ENCODE measurements around the gene SCYGR6.
"Not testable (repeated sequence)": the region's sequence is repeated elsewhere in the genome, so short reads cannot be mapped to it uniquely, and the experiment has no call there.

The SCYGR6 gene

GRCh38 chr2:227766373-227766883 lies 41.9 kb upstream of the SCYGR6 start:
- H2BK15ac ChIP-seq (replicated peaks; ENCODE audit: low read depth), result no peak overlapping the region
- no peak overlapping the region for H3K4me2 ChIP-seq (ENCODE audit: low read length)
- H3K18ac ChIP-seq (ENCODE audit: low read length), result no peak overlapping the region
- H3K79me1 ChIP-seq (ENCODE audit: low read length), result no peaks in the 10 kb centered on the region
- no peaks in the 10 kb centered on the region for H3K79me2 ChIP-seq (ENCODE audit: control insufficient read depth, insufficient read depth, low read length)
- no peak overlapping the region for H2BK120ac ChIP-seq (ENCODE audit: low read depth, low read length)
- no peak overlapping the region for H3K4ac ChIP-seq (ENCODE audit: low read depth, low read length)
- H3K23ac ChIP-seq (ENCODE audit: low read length), result no peak overlapping the region
- no peak overlapping the region for H3K56ac ChIP-seq (ENCODE audit: low read length)
- no peaks in the 10 kb centered on the region for H3K4me1 ChIP-seq (ENCODE audit: control insufficient read depth, low read depth, low read length)
- no peak overlapping the region for H2BK5ac ChIP-seq (ENCODE audit: low read length)
- H4K5ac ChIP-seq (ENCODE audit: low read length), result no peak overlapping the region
- WGBS (ENCODE audit: extremely low coverage, insufficient coverage, low lambda C conversion rate), result no CpG with 5 or more reads among the region's 11 CpGs
- H3K4me3 ChIP-seq (ENCODE audit: low read length), result no peak overlapping the region
- no peaks in the 10 kb centered on the region for H3K36me3 ChIP-seq (ENCODE audit: control insufficient read depth, insufficient read depth, low read length)
- H3K27ac ChIP-seq (ENCODE audit: low read depth, low read length), result no peak overlapping the region
- DNase-seq, result peak; percentile 86
- H3K9ac ChIP-seq (ENCODE audit: low read length), result no peak overlapping the region
- H2AK5ac ChIP-seq (ENCODE audit: low read length), result no peak overlapping the region
- H4K8ac ChIP-seq (ENCODE audit: low read depth, low read length), result no peak overlapping the region
- H3K27me3 ChIP-seq (ENCODE audit: insufficient read depth, low read length, poor library complexity), result no peaks in the 10 kb centered on the region

- no peaks in the 10 kb centered on the region for H3K27me3 ChIP-seq (ENCODE audit: insufficient read depth, low read length, poor library complexity)
- H3K27ac ChIP-seq (ENCODE audit: low read depth, low read length), result no peak overlapping the region
- no peak overlapping the region for H3K18ac ChIP-seq (ENCODE audit: low read length)
- H3K36me3 ChIP-seq (ENCODE audit: control insufficient read depth, insufficient read depth, low read length), result no peaks in the 10 kb centered on the region
- no peak for DNase-seq
- no peak overlapping the region for H4K8ac ChIP-seq (ENCODE audit: low read depth, low read length)
- H3K9ac ChIP-seq (ENCODE audit: low read length), result no peak overlapping the region
- H3K4me3 ChIP-seq (ENCODE audit: low read length), result no peak overlapping the region
- H2BK120ac ChIP-seq (ENCODE audit: low read depth, low read length), result no peak overlapping the region
- no peak overlapping the region for H3K56ac ChIP-seq (ENCODE audit: low read length)
- H3K4me2 ChIP-seq (ENCODE audit: low read length), result no peak overlapping the region
- H2BK5ac ChIP-seq (ENCODE audit: low read length), result no peak overlapping the region
- H2BK15ac ChIP-seq (replicated peaks; ENCODE audit: low read depth), result no peak overlapping the region
- no peak overlapping the region for H4K5ac ChIP-seq (ENCODE audit: low read length)
- no peak overlapping the region for H2AK5ac ChIP-seq (ENCODE audit: low read length)
- H3K79me2 ChIP-seq (ENCODE audit: control insufficient read depth, insufficient read depth, low read length), result no peaks in the 10 kb centered on the region
- H3K4me1 ChIP-seq (ENCODE audit: control insufficient read depth, low read depth, low read length), result no peaks in the 10 kb centered on the region
- H3K4ac ChIP-seq (ENCODE audit: low read depth, low read length), result no peak overlapping the region
- no CpG with 5 or more reads among the region's 4 CpGs for WGBS (ENCODE audit: extremely low coverage, insufficient coverage, low lambda C conversion rate)
- H3K79me1 ChIP-seq (ENCODE audit: low read length), result no peaks in the 10 kb centered on the region
- H3K23ac ChIP-seq (ENCODE audit: low read length), result no peak overlapping the region
These were observed 41.3 kb upstream of the SCYGR6 start for GRCh38 chr2:227765788-227766372.

- Histone ChIP-seq H3K4me3 (ENCODE audit: low read length) (no peak overlapping the region), H3K27me3 (ENCODE audit: insufficient read depth, low read length, poor library complexity) (no peaks in the 10 kb centered on the region), H2AK5ac (ENCODE audit: low read length) (no peak overlapping the region), H3K23ac (ENCODE audit: low read length) (no peak overlapping the region), H2BK15ac (replicated peaks; ENCODE audit: low read depth) (no peak overlapping the region), H3K18ac (ENCODE audit: low read length) (no peak overlapping the region), H3K79me1 (ENCODE audit: low read length) (no peaks in the 10 kb centered on the region), H4K5ac (ENCODE audit: low read length) (no peak overlapping the region), H3K4me1 (ENCODE audit: control insufficient read depth, low read depth, low read length) (no peaks in the 10 kb centered on the region), H3K4ac (ENCODE audit: low read depth, low read length) (no peak overlapping the region), H3K56ac (ENCODE audit: low read length) (no peak overlapping the region), H3K36me3 (ENCODE audit: control insufficient read depth, insufficient read depth, low read length) (no peaks in the 10 kb centered on the region), H3K79me2 (ENCODE audit: control insufficient read depth, insufficient read depth, low read length) (no peaks in the 10 kb centered on the region), H3K4me2 (ENCODE audit: low read length) (no peak overlapping the region), H3K27ac (ENCODE audit: low read depth, low read length) (no peak overlapping the region), H2BK120ac (ENCODE audit: low read depth, low read length) (no peak overlapping the region), H2BK5ac (ENCODE audit: low read length) (no peak overlapping the region), H3K9ac (ENCODE audit: low read length) (no peak overlapping the region), H4K8ac (ENCODE audit: low read depth, low read length) (no peak overlapping the region)
- DNase-seq, result no peak
- no CpG with 5 or more reads among the region's 6 CpGs for WGBS (ENCODE audit: extremely low coverage, insufficient coverage, low lambda C conversion rate)
These were observed 37.4 kb upstream of the SCYGR6 start for GRCh38 chr2:227761740-227762476.

GRCh38 chr2:227759411-227760118 lies 35.0 kb upstream of the SCYGR6 start:
- Histone ChIP-seq H3K27ac (ENCODE audit: low read depth, low read length) (no peak overlapping the region), H2BK15ac (replicated peaks; ENCODE audit: low read depth) (no peak overlapping the region)

GRCh38 chr2:227756261-227756660 lies 31.7 kb upstream of the SCYGR6 start:
- not testable (repeated sequence) for H3K4me1 ChIP-seq (ENCODE audit: control insufficient read depth, low read depth, low read length); H2BK5ac ChIP-seq (ENCODE audit: low read length); H3K27ac ChIP-seq (ENCODE audit: low read depth, low read length); H3K79me2 ChIP-seq (ENCODE audit: control insufficient read depth, insufficient read depth, low read length); H3K4me2 ChIP-seq (ENCODE audit: low read length); H3K79me1 ChIP-seq (ENCODE audit: low read length); H3K27me3 ChIP-seq (ENCODE audit: insufficient read depth, low read length, poor library complexity); H2BK120ac ChIP-seq (ENCODE audit: low read depth, low read length); H3K4me3 ChIP-seq (ENCODE audit: low read length); H3K56ac ChIP-seq (ENCODE audit: low read length); H3K4ac ChIP-seq (ENCODE audit: low read depth, low read length); H2BK15ac ChIP-seq (replicated peaks; ENCODE audit: low read depth); DNase-seq; H2AK5ac ChIP-seq (ENCODE audit: low read length); H3K23ac ChIP-seq (ENCODE audit: low read length); H4K8ac ChIP-seq (ENCODE audit: low read depth, low read length); H3K9ac ChIP-seq (ENCODE audit: low read length); H3K18ac ChIP-seq (ENCODE audit: low read length); H3K36me3 ChIP-seq (ENCODE audit: control insufficient read depth, insufficient read depth, low read length); H4K5ac ChIP-seq (ENCODE audit: low read length)
- no CpG with 5 or more reads among the region's 4 CpGs for WGBS (ENCODE audit: extremely low coverage, insufficient coverage, low lambda C conversion rate)

More at GRCh38 chr2:227759411-227760118, 35.0 kb upstream of the SCYGR6 start:
- no peaks in the 10 kb centered on the region for H3K79me2 ChIP-seq (ENCODE audit: control insufficient read depth, insufficient read depth, low read length)
- H3K27me3 ChIP-seq (ENCODE audit: insufficient read depth, low read length, poor library complexity), result no peaks in the 10 kb centered on the region
- no peak overlapping the region for H2BK5ac ChIP-seq (ENCODE audit: low read length)
- H4K5ac ChIP-seq (ENCODE audit: low read length), result no peak overlapping the region
- no peak overlapping the region for H3K9ac ChIP-seq (ENCODE audit: low read length)
- peak overlapping the region; percentile 29 for H3K56ac ChIP-seq (ENCODE audit: low read length)
- no peak overlapping the region for H3K4ac ChIP-seq (ENCODE audit: low read depth, low read length)
- H3K4me2 ChIP-seq (ENCODE audit: low read length), result no peak overlapping the region
- H3K18ac ChIP-seq (ENCODE audit: low read length), result no peak overlapping the region
- H4K8ac ChIP-seq (ENCODE audit: low read depth, low read length), result no peak overlapping the region
- H3K23ac ChIP-seq (ENCODE audit: low read length), result no peak overlapping the region
- no CpG with 5 or more reads among the region's 13 CpGs for WGBS (ENCODE audit: extremely low coverage, insufficient coverage, low lambda C conversion rate)
- H2BK120ac ChIP-seq (ENCODE audit: low read depth, low read length), result no peak overlapping the region
- H3K36me3 ChIP-seq (ENCODE audit: control insufficient read depth, insufficient read depth, low read length), result no peaks in the 10 kb centered on the region
- DNase-seq, result peak; percentile 78
- no peaks in the 10 kb centered on the region for H3K79me1 ChIP-seq (ENCODE audit: low read length)
- no peak overlapping the region for H2AK5ac ChIP-seq (ENCODE audit: low read length)
- no peak overlapping the region for H3K4me3 ChIP-seq (ENCODE audit: low read length)
- H3K4me1 ChIP-seq (ENCODE audit: control insufficient read depth, low read depth, low read length), result no peaks in the 10 kb centered on the region

Measured in mesendoderm (in vitro differentiated cells).